SK-N-SH treated with all-trans-retinoic acid at 6 μM for 48 hours (cell line): ENCODE results near the gene TRABD2B.

Experiments used
- ARNTL ChIP-seq: fragments of 450-650 bp; formaldehyde crosslinking; IDR thresholded peaks from 2 replicates; pipeline ENCODE4 v1.5.0; 2020; ENCODE audit warnings: low read depth, mild to moderate bottlenecking, moderate library complexity, borderline replicate concordance
- BACH2 ChIP-seq: fragments of 250-450 bp; sonication (Bioruptor Pico); IDR thresholded peaks from 2 replicates; pipeline ENCODE4 v1.9.0; 2021; ENCODE audit warnings: mild to moderate bottlenecking, borderline replicate concordance
- CSDC2 ChIP-seq: fragments of 250-450 bp; sonication (Bioruptor Pico); IDR thresholded peaks from 2 replicates; pipeline ENCODE4 v1.5.0; 2020; ENCODE audit warnings: mild to moderate bottlenecking, moderate library complexity
- GLIS3 ChIP-seq: fragments of 250-450 bp; sonication (Bioruptor Pico); IDR thresholded peaks from 2 replicates; pipeline ENCODE4 v1.5.0; 2020; ENCODE audit warnings: mild to moderate bottlenecking, moderate library complexity
- PPARA ChIP-seq: fragments of 250-450 bp; sonication (Bioruptor Pico); IDR thresholded peaks from 2 replicates; pipeline ENCODE4 v1.5.0; 2020; ENCODE audit warnings: mild to moderate bottlenecking, borderline replicate concordance
- SNAI2 ChIP-seq: fragments of 250-450 bp; sonication (Bioruptor Pico); IDR thresholded peaks from 2 replicates; pipeline ENCODE4 v1.5.0; 2020; ENCODE audit warnings: mild to moderate bottlenecking, moderate library complexity
- TF ChIP-seq, protein P1 (sequence below): fragments of 250-450 bp; sonication (Bioruptor Pico); IDR thresholded peaks from 2 replicates; pipeline ENCODE4 v1.8.0; 2021; ENCODE audit warnings: low read depth, mild to moderate bottlenecking, moderate library complexity, borderline replicate concordance
- TF ChIP-seq, protein P2 (sequence below): fragments of 250-450 bp; sonication (Bioruptor Pico); IDR thresholded peaks from 2 replicates; pipeline ENCODE4 v1.8.0; 2020; ENCODE audit warnings: mild to moderate bottlenecking, moderate library complexity, borderline replicate concordance

DNA sequence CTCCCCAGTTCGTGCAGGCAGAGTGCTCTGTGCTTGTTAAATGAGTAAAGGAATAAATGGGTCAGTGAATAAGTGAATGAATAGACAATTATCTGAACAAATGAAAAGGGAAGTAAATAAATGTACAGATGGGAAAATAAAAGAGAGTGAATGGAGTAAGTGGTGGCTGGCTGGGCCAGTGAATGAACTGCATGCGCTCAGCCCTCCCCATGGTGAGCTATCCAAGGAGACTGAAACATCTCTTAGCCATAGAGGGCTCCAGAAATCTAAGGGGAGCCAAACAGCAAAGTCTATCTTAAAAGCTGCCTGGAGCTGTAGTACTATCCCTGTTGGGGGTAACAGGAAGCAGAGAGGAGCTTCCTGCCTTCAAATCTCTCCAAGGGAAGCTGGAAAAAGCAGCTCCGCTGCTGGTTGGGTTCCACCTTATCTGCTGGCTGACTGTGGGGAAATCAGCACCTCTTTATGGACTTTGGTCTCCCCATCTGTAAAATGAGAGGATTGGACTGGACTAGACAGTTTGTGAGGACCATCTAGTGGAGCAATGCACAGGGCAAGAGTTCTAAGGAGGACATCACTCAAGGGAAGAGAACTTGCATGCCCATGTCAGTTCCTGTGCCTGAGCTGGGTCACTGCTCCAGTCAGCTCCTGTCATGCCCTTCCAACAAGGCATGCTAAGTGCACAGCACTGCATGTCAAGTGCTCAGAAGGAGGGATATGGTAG is 77.9 kb downstream of the TRABD2B start:
- TF ChIP-seq, protein P1, sequence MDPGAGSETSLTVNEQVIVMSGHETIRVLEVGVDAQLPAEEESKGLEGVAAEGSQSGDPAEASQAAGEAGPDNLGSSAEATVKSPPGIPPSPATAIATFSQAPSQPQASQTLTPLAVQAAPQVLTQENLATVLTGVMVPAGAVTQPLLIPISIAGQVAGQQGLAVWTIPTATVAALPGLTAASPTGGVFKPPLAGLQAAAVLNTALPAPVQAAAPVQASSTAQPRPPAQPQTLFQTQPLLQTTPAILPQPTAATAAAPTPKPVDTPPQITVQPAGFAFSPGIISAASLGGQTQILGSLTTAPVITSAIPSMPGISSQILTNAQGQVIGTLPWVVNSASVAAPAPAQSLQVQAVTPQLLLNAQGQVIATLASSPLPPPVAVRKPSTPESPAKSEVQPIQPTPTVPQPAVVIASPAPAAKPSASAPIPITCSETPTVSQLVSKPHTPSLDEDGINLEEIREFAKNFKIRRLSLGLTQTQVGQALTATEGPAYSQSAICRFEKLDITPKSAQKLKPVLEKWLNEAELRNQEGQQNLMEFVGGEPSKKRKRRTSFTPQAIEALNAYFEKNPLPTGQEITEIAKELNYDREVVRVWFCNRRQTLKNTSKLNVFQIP (CRISPR knock-in tag) = no peak
- TF ChIP-seq BACH2 (CRISPR knock-in tag) (no peak), GLIS3 (CRISPR knock-in tag) (no peak), ARNTL (CRISPR knock-in tag) (no peak), SNAI2 (no peak), CSDC2 (CRISPR knock-in tag) (no peak), PPARA (CRISPR knock-in tag) (no peak)
- TF ChIP-seq, protein P2, sequence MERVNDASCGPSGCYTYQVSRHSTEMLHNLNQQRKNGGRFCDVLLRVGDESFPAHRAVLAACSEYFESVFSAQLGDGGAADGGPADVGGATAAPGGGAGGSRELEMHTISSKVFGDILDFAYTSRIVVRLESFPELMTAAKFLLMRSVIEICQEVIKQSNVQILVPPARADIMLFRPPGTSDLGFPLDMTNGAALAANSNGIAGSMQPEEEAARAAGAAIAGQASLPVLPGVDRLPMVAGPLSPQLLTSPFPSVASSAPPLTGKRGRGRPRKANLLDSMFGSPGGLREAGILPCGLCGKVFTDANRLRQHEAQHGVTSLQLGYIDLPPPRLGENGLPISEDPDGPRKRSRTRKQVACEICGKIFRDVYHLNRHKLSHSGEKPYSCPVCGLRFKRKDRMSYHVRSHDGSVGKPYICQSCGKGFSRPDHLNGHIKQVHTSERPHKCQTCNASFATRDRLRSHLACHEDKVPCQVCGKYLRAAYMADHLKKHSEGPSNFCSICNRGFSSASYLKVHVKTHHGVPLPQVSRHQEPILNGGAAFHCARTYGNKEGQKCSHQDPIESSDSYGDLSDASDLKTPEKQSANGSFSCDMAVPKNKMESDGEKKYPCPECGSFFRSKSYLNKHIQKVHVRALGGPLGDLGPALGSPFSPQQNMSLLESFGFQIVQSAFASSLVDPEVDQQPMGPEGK (CRISPR knock-in tag) = no peak
